ENCODE results near the gene MYD88.

MYD88 gene

GRCh38 chr3:38164952-38165721 is 26.7 kb downstream of the MYD88 start, which contains the start of gene OXSR1:
Gene OXSR1 (plus strand): TSS chr3:38165537. CDS start chr3:38165877, 340 bp downstream.
- Histone ChIP-seq H3K27ac (peak within 1 kb of the TSS; percentile 99), H3K9me3 (no peaks in the 10 kb centered on the region), H3K4me1 (peaks cover 36% of the 10 kb centered on the region), H3K4me2 (peak within 1 kb of the TSS; percentile 98), H3K9ac (peak within 1 kb of the TSS; percentile 97), H4K20me1 (peaks cover 40% of the 10 kb centered on the region), H3K27me3 (no peaks in the 10 kb centered on the region), H3K36me3 (no peaks in the 10 kb centered on the region), H3K4me3 (peak within 1 kb of the TSS; percentile 97)
- no peak for TF ChIP-seq Cebpa-rat (IDR thresholded peaks at IDR 0.05)

- peak overlapping the region; percentile 99 for H3K27ac ChIP-seq
- no peaks in the 10 kb centered on the region for H3K9me3 ChIP-seq
- H3K4me3 ChIP-seq = peak overlapping the region; percentile 97
- H3K4me2 ChIP-seq = peak overlapping the region; percentile 98
- 0 out of 2 replicates have a peak, but pooled peaks cover 5% of the 10 kb centered on the region for H3K36me3 ChIP-seq
- no peaks in the 10 kb centered on the region for H3K27me3 ChIP-seq
- H4K20me1 ChIP-seq = peaks cover 47% of the 10 kb centered on the region
- peak overlapping the region; percentile 97 for H3K9ac ChIP-seq
- peaks cover 36% of the 10 kb centered on the region for H3K4me1 ChIP-seq
- TF ChIP-seq Cebpa-rat (IDR thresholded peaks at IDR 0.05) = no peak
Observed at GRCh38 chr3:38165722-38166387, 27.4 kb downstream of the MYD88 start.

- H3K36me3 ChIP-seq = 0 out of 2 replicates have a peak, but pooled peaks cover 5% of the 10 kb centered on the region
- H3K27me3 ChIP-seq = no peaks in the 10 kb centered on the region
- H3K4me1 ChIP-seq = peaks cover 36% of the 10 kb centered on the region
- H4K20me1 ChIP-seq = peaks cover 65% of the 10 kb centered on the region
- H3K27ac ChIP-seq = no peak overlapping the region
- no peaks in the 10 kb centered on the region for H3K9me3 ChIP-seq
- H3K9ac ChIP-seq = no peak overlapping the region
- no peak overlapping the region for H3K4me3 ChIP-seq
- no peak for TF ChIP-seq Cebpa-rat (IDR thresholded peaks at IDR 0.05)
- peak overlapping the region; percentile 98 for H3K4me2 ChIP-seq
Observed at GRCh38 chr3:38167591-38167990, 29.1 kb downstream of the MYD88 start.

GRCh38 chr3:38168151-38169026 is 29.9 kb downstream of the MYD88 start:
- Histone ChIP-seq H3K27me3 (no peaks in the 10 kb centered on the region), H3K27ac (no peak overlapping the region), H4K20me1 (peaks cover 73% of the 10 kb centered on the region), H3K9ac (no peak overlapping the region), H3K9me3 (no peaks in the 10 kb centered on the region), H3K36me3 (0 out of 2 replicates have a peak, but pooled peaks cover 5% of the 10 kb centered on the region), H3K4me2 (0 out of 2 replicates have a peak overlapping the region, but pooled peaks have one; percentile 98), H3K4me1 (peaks cover 36% of the 10 kb centered on the region), H3K4me3 (no peak overlapping the region)
- TF ChIP-seq Cebpa-rat (IDR thresholded peaks at IDR 0.05) = no peak

GRCh38 chr3:38169027-38169317 is 30.5 kb downstream of the MYD88 start:
- no peak overlapping the region for H3K4me2 ChIP-seq
- no peak overlapping the region for H3K27ac ChIP-seq
- no peak for TF ChIP-seq Cebpa-rat (IDR thresholded peaks at IDR 0.05)
- 0 out of 2 replicates have a peak, but pooled peaks cover 5% of the 10 kb centered on the region for H3K36me3 ChIP-seq
- no peak overlapping the region for H3K9ac ChIP-seq
- H3K4me1 ChIP-seq = peaks cover 34% of the 10 kb centered on the region
- no peaks in the 10 kb centered on the region for H3K9me3 ChIP-seq
- H3K27me3 ChIP-seq = no peaks in the 10 kb centered on the region
- peaks cover 78% of the 10 kb centered on the region for H4K20me1 ChIP-seq
- H3K4me3 ChIP-seq = no peak overlapping the region

- Histone ChIP-seq H3K9me3 (no peaks in the 10 kb centered on the region), H3K36me3 (0 out of 2 replicates have a peak, but pooled peaks cover 5% of the 10 kb centered on the region), H3K27me3 (no peaks in the 10 kb centered on the region), H3K4me2 (no peak overlapping the region), H4K20me1 (peaks cover 96% of the 10 kb centered on the region), H3K4me3 (no peak overlapping the region), H3K9ac (no peak overlapping the region), H3K4me1 (peaks cover 28% of the 10 kb centered on the region), H3K27ac (no peak overlapping the region)
- no peak for TF ChIP-seq Cebpa-rat (IDR thresholded peaks at IDR 0.05)
Observed at GRCh38 chr3:38170722-38171121, 32.3 kb downstream of the MYD88 start.

GRCh38 chr3:38171622-38172021 is 33.2 kb downstream of the MYD88 start:
- Histone ChIP-seq H3K36me3 (0 out of 2 replicates have a peak, but pooled peaks cover 5% of the 10 kb centered on the region), H3K4me1 (peaks cover 22% of the 10 kb centered on the region), H3K27me3 (no peaks in the 10 kb centered on the region), H3K9me3 (no peaks in the 10 kb centered on the region), H4K20me1 (peaks cover 99% of the 10 kb centered on the region), H3K4me2 (no peak overlapping the region), H3K27ac (no peak overlapping the region), H3K4me3 (no peak overlapping the region), H3K9ac (no peak overlapping the region)
- no peak for TF ChIP-seq Cebpa-rat (IDR thresholded peaks at IDR 0.05)

GRCh38 chr3:38173834-38174418 is 35.5 kb downstream of the MYD88 start:
- TF ChIP-seq Cebpa-rat (IDR thresholded peaks at IDR 0.05) = no peak
- Histone ChIP-seq H4K20me1 (peaks cover 100% of the 10 kb centered on the region), H3K4me2 (no peak overlapping the region), H3K9me3 (no peaks in the 10 kb centered on the region), H3K27me3 (no peaks in the 10 kb centered on the region), H3K27ac (no peak overlapping the region), H3K4me3 (no peak overlapping the region), H3K9ac (no peak overlapping the region), H3K36me3 (peaks cover 20% of the 10 kb centered on the region), H3K4me1 (no peaks in the 10 kb centered on the region; the same call in 1 of the 2 replicates)

GRCh38 chr3:38177181-38177580 is 38.7 kb downstream of the MYD88 start:
- peaks cover 100% of the 10 kb centered on the region for H4K20me1 ChIP-seq
- H3K36me3 ChIP-seq = peaks cover 43% of the 10 kb centered on the region
- H3K9ac ChIP-seq = no peak overlapping the region
- H3K4me3 ChIP-seq = no peak overlapping the region
- H3K9me3 ChIP-seq = no peaks in the 10 kb centered on the region
- no peaks in the 10 kb centered on the region for H3K27me3 ChIP-seq
- no peak overlapping the region for H3K27ac ChIP-seq
- H3K4me1 ChIP-seq = no peaks in the 10 kb centered on the region; the same call in 1 of the 2 replicates
- TF ChIP-seq Cebpa-rat (IDR thresholded peaks at IDR 0.05) = no peak
- H3K4me2 ChIP-seq = no peak overlapping the region

Data from BLaER1 (cell line).